ENCODE data around the gene IARS1. TPM values are rescaled to one million over a fixed set of nuclear protein-coding genes. Genes with fewer than 3 reads are reported as not detected.

IARS1 gene
- total RNA-seq, 4 donors from 2014 or later = 25.4 to 70.7 (median 48.0) TPM

DNA sequence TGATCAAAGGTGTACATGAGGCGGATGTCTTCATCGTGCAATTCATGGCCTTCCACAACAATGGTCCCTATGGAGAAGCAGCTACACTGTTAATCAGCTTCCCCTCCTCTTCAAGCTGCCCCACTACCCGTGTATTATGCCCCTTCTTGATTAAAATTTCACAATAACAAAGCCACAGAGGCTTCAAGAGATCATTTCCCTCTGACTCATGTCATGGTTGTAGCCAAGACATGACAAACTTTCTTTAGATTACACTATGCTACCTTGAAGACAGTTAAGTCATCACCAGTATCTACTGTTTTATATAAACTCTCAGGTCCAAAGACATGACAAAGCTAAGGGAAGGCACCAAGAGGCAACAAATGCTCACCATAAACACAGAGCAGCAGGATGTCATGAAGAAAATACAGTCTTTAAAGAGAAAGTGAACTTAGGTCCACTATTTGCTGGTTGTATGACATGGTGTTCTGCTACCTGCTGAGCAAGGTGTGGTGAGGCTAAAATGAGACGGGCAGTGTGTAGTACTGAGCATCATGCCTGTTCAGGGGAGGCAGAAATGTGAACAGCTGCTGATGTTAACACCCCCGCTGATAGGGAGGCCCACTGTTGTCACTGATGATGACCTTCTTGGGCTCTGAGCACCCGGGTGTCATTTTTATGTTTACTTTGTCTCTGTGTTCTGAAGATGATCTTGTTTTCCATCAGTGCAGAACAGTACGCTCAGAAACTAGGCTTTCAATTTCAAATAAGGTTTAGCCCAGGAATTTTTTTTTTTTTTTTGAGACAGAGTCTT, 48.3 kb downstream of the IARS1 start:
- DNase-seq = no peak
- Histone ChIP-seq H3K9me3 (no peaks in the 10 kb centered on the region), H3K4me1 (no peaks in the 10 kb centered on the region), H3K27me3 (no peaks in the 10 kb centered on the region), H3K27ac (no peak overlapping the region), H3K36me3 (peaks cover 0 to 69% (median 29%) of the 10 kb centered on the region in 4 donors), H3K4me3 (no peak overlapping the region)
- intact Hi-C loops (cut with DNase I; ENCODE audit: low total_unique reads) (no loop called here), in situ Hi-C loops (cut with MboI; ENCODE audit: low pct_ligation_motif_present in 1 of 4, low pct_unique_long_range_greater_than_20kb in 1 of 4, low sequenced_read_pairs in 3 of 4) (loop anchor here in 1 of 4 donors (25.0 kb wide), 1 partner anchor 108 kb away; no protein-coding TSS in a partner anchor)
- no peak for TF ChIP-seq POLR2A (IDR thresholded peaks at IDR 0.05)
- TF ChIP-seq POLR2AphosphoS5 (IDR thresholded peaks at IDR 0.05) = no peak
- TF ChIP-seq, protein P1, sequence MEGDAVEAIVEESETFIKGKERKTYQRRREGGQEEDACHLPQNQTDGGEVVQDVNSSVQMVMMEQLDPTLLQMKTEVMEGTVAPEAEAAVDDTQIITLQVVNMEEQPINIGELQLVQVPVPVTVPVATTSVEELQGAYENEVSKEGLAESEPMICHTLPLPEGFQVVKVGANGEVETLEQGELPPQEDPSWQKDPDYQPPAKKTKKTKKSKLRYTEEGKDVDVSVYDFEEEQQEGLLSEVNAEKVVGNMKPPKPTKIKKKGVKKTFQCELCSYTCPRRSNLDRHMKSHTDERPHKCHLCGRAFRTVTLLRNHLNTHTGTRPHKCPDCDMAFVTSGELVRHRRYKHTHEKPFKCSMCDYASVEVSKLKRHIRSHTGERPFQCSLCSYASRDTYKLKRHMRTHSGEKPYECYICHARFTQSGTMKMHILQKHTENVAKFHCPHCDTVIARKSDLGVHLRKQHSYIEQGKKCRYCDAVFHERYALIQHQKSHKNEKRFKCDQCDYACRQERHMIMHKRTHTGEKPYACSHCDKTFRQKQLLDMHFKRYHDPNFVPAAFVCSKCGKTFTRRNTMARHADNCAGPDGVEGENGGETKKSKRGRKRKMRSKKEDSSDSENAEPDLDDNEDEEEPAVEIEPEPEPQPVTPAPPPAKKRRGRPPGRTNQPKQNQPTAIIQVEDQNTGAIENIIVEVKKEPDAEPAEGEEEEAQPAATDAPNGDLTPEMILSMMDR (IDR thresholded peaks at IDR 0.05) = no peak
- no peak for TF ChIP-seq EP300 (IDR thresholded peaks at IDR 0.05; ENCODE audit: low read depth)
- WGBS, 2 donors (ENCODE audit: low coverage in 1 of 2) = 81 to 83% methylated on average over 4 to 7 of the region's 7 CpGs

Small RNA genes within 50 kb of the gene (small RNA-seq; reads per million reads assigned to genes)
- 0 reads per million in 4 donors for gene MIR3651
- 1.5 to 7.2 (median 2.7) reads per million in 4 donors for gene SNORA84

Other genes starting within 250 kb of the IARS1 start
- gene SPTLC1, start 178.3 kb downstream of the IARS1 start, total RNA-seq = 100 to 1,000 TPM in 3 of 4 donors, 10 to 100 TPM in 1; 36.7 to 160 (median 112) TPM
- 10 to 100 TPM; 17.6 to 86.2 (median 24.3) TPM for gene NOL8, start 31.7 kb upstream of the IARS1 start, total RNA-seq
- 1 to 10 TPM in 3 of 4 donors, under 1 TPM in 1; 0.37 to 7.1 (median 3.2) TPM for gene CENPP, start 32.3 kb upstream of the IARS1 start, total RNA-seq
- 10 to 100 TPM in 1 of 4 donors, 1 to 10 TPM in 3; 7.2 to 18.7 (median 7.7) TPM for gene OGN, start 110.9 kb upstream of the IARS1 start, total RNA-seq
- 1 to 10 TPM in 2 of 4 donors, under 1 TPM in 1, not detected in 1; 0.80 to 6.7 (median 2.2) TPM for gene OMD, start 130.8 kb upstream of the IARS1 start, total RNA-seq
- 100 to 1,000 TPM in 1 of 4 donors, 1 to 10 TPM in 3; 1.5 to 102 (median 3.9) TPM for gene ASPN, start 188.8 kb upstream of the IARS1 start, total RNA-seq
- gene ECM2, start 242.3 kb upstream of the IARS1 start, total RNA-seq = 1 to 10 TPM in 3 of 4 donors, under 1 TPM in 1; 0.37 to 7.2 (median 3.1) TPM